GM19351 (cell line): ENCODE data around the gene EP400.

Source experiments
- ATAC-seq: cut with Tn5 transposase; IDR thresholded peaks from one replicate; pipeline ENCODE4 v1.9.1; 2021; ENCODE audit warnings: mild to moderate bottlenecking, moderate library complexity; ENCODE audit not compliant: unreplicated experiment

EP400 gene

GRCh38 chr12:131949431-131950181, at the start of gene EP400:
EP400 (plus strand) TSS chr12:131949942; CDS start chr12:131960620, 10,678 bp downstream.
- peak; percentile 87 for ATAC-seq

- no peak for ATAC-seq
These were observed 49.3 kb upstream of the EP400 start for GRCh38 chr12:131900397-131900796.

- ATAC-seq = no peak
These were observed 48.1 kb upstream of the EP400 start for GRCh38 chr12:131901431-131902331.

- ATAC-seq = no peak
These were observed 47.2 kb upstream of the EP400 start for GRCh38 chr12:131902332-131903241.

- ATAC-seq = no peak
These were observed 46.2 kb upstream of the EP400 start for GRCh38 chr12:131903270-131904255.

- ATAC-seq = no peak
These were observed 45.4 kb upstream of the EP400 start for GRCh38 chr12:131904346-131904745.

GRCh38 chr12:131905081-131905629, 44.6 kb upstream of the EP400 start:
- no peak for ATAC-seq

GRCh38 chr12:131905630-131906091, 44.1 kb upstream of the EP400 start:
- ATAC-seq = no peak

- ATAC-seq = no peak
These were observed 42.2 kb upstream of the EP400 start for GRCh38 chr12:131907379-131908091.

- no peak for ATAC-seq
These were observed 41.4 kb upstream of the EP400 start for GRCh38 chr12:131908092-131909080.

GRCh38 chr12:131909081-131909751, 40.5 kb upstream of the EP400 start:
- no peak for ATAC-seq

- no peak for ATAC-seq
These were observed 40.0 kb upstream of the EP400 start for GRCh38 chr12:131909752-131910219.

GRCh38 chr12:131910302-131911027, 39.3 kb upstream of the EP400 start:
- no peak for ATAC-seq

- ATAC-seq = no peak
These were observed 38.6 kb upstream of the EP400 start for GRCh38 chr12:131911028-131911650.

- ATAC-seq = no peak
These were observed 37.8 kb upstream of the EP400 start for GRCh38 chr12:131911851-131912477.
